Measurements from ENCODE around the gene CRYBA2. TPM values are rescaled to one million over a fixed set of nuclear protein-coding genes. Genes with fewer than 3 reads are reported as not detected.

Gene CRYBA2
- total RNA-seq, 1 experiment from 2014 or later, result 0.59 TPM

- peaks cover 11% of the 10 kb centered on the region for H3K4me1 Mint-ChIP-seq (ENCODE audit: low read depth, unreplicated experiment)
Measured at GRCh38 chr2:219029829-219030165, 36.6 kb upstream of the CRYBA2 start.

GRCh38 chr2:219028996-219029828 is 36.0 kb upstream of the CRYBA2 start:
- no peaks in the 10 kb centered on the region for H3K4me1 ChIP-seq
- H3K27me3 ChIP-seq (replicated peaks; ENCODE audit: control insufficient read depth, insufficient read depth, low read length), result no peaks in the 10 kb centered on the region
- no TSS peak for BruUV-seq (replicated peaks)
- no peaks in the 10 kb centered on the region for H3K36me3 ChIP-seq (ENCODE audit: control insufficient read depth, insufficient read depth, low read length)
- TF ChIP-seq CTCF (IDR thresholded peaks at IDR 0.05; ENCODE audit: insufficient read depth in 1 of 2, low read depth in 1 of 2, low read length in 1 of 2, severe bottlenecking in 1 of 2, unreplicated experiment in 1 of 2), result no peak
- H3K27me3 Mint-ChIP-seq (ENCODE audit: insufficient read depth, unreplicated experiment), result peaks cover 9% of the 10 kb centered on the region
- DNase-seq, result no peak
- H3K9me3 Mint-ChIP-seq (ENCODE audit: unreplicated experiment), result no peaks in the 10 kb centered on the region
- H3K36me3 Mint-ChIP-seq (ENCODE audit: insufficient read depth, unreplicated experiment), result no peaks in the 10 kb centered on the region
- no peak overlapping the region for H3K4me3 Mint-ChIP-seq (ENCODE audit: unreplicated experiment)
- ChIA-PET CTCF (interaction anchor here (0.6 to 2.3 kb wide), 47 partner anchors 8 to 1461 kb away, joined by 3 to 60 read pairs (median 5); partner anchors contain the start of genes ANKZF1, ATG9A, CDK5R2 and IHH), POLR2A (no interaction called here)
- H3K4me1 Mint-ChIP-seq (ENCODE audit: low read depth, unreplicated experiment), result peaks cover 11% of the 10 kb centered on the region
- no peak overlapping the region for H3K27ac Mint-ChIP-seq (ENCODE audit: unreplicated experiment)
- H3K4me3 ChIP-seq (ENCODE audit: low read depth, low read length), result no peak overlapping the region
- intact Hi-C loops (cut with micrococcal nuclease; ENCODE audit: unreplicated experiment), result loop anchor here (1.0 to 5.0 kb wide), 5 partner anchors 29 to 126 kb away; no protein-coding TSS in a partner anchor
- H3K9me3 ChIP-seq, result no peaks in the 10 kb centered on the region

More at GRCh38 chr2:219029829-219030165, 36.6 kb upstream of the CRYBA2 start:
- H3K27ac Mint-ChIP-seq (ENCODE audit: unreplicated experiment), result no peak overlapping the region
- CTCF ChIA-PET, result interaction anchor here (0.5 to 2.3 kb wide), 51 partner anchors 9 to 1460 kb away, joined by 3 to 60 read pairs (median 5); partner anchors contain the start of genes ANKZF1, ATG9A, CDK5R2 and DNPEP
- DNase-seq, result peak; percentile 84 to 91
- no peak overlapping the region for H3K4me3 Mint-ChIP-seq (ENCODE audit: unreplicated experiment)
- H3K36me3 Mint-ChIP-seq (ENCODE audit: insufficient read depth, unreplicated experiment), result no peaks in the 10 kb centered on the region
- H3K4me3 ChIP-seq (ENCODE audit: low read depth, low read length), result no peak overlapping the region
- H3K4me1 ChIP-seq, result no peaks in the 10 kb centered on the region
- no peaks in the 10 kb centered on the region for H3K36me3 ChIP-seq (ENCODE audit: control insufficient read depth, insufficient read depth, low read length)
- no peaks in the 10 kb centered on the region for H3K9me3 Mint-ChIP-seq (ENCODE audit: unreplicated experiment)
- no TSS peak for BruUV-seq (replicated peaks)
- H3K27me3 Mint-ChIP-seq (ENCODE audit: insufficient read depth, unreplicated experiment), result peaks cover 11% of the 10 kb centered on the region
- intact Hi-C loops (cut with micrococcal nuclease; ENCODE audit: unreplicated experiment), result loop anchor here (1.0 to 5.0 kb wide), 5 partner anchors 29 to 126 kb away; no protein-coding TSS in a partner anchor
- no peaks in the 10 kb centered on the region for H3K27me3 ChIP-seq (replicated peaks; ENCODE audit: control insufficient read depth, insufficient read depth, low read length)
- no peaks in the 10 kb centered on the region for H3K9me3 ChIP-seq
- peak; percentile 96 for TF ChIP-seq CTCF (IDR thresholded peaks at IDR 0.05; ENCODE audit: insufficient read depth in 1 of 2, low read depth in 1 of 2, low read length in 1 of 2, severe bottlenecking in 1 of 2, unreplicated experiment in 1 of 2)
- POLR2A ChIA-PET, result no interaction called here

GRCh38 chr2:219028141-219028540 is 34.9 kb upstream of the CRYBA2 start:
- DNase-seq, result no peak
- H3K4me3 ChIP-seq (ENCODE audit: low read depth, low read length), result no peak overlapping the region
- ChIA-PET POLR2A (no interaction called here), CTCF (interaction anchor here (1.0 to 2.6 kb wide), 3 partner anchors 9 to 127 kb away, joined by 3 to 9 read pairs (median 3); no protein-coding TSS in a partner anchor)
- peaks cover 3% of the 10 kb centered on the region; the same call in 1 of the 2 replicates for H3K4me1 ChIP-seq
- H3K36me3 Mint-ChIP-seq (ENCODE audit: insufficient read depth, unreplicated experiment), result no peaks in the 10 kb centered on the region
- H3K27me3 Mint-ChIP-seq (ENCODE audit: insufficient read depth, unreplicated experiment), result peaks cover 4% of the 10 kb centered on the region
- H3K9me3 Mint-ChIP-seq (ENCODE audit: unreplicated experiment), result no peaks in the 10 kb centered on the region
- peaks cover 11% of the 10 kb centered on the region for H3K4me1 Mint-ChIP-seq (ENCODE audit: low read depth, unreplicated experiment)
- H3K4me3 Mint-ChIP-seq (ENCODE audit: unreplicated experiment), result no peak overlapping the region
- no peaks in the 10 kb centered on the region for H3K27me3 ChIP-seq (replicated peaks; ENCODE audit: control insufficient read depth, insufficient read depth, low read length)
- no peak for TF ChIP-seq CTCF (IDR thresholded peaks at IDR 0.05; ENCODE audit: insufficient read depth in 1 of 2, low read depth in 1 of 2, low read length in 1 of 2, severe bottlenecking in 1 of 2, unreplicated experiment in 1 of 2)
- no TSS peak for BruUV-seq (replicated peaks)
- intact Hi-C loops (cut with micrococcal nuclease; ENCODE audit: unreplicated experiment), result loop anchor here (5.0 kb wide), 1 partner anchor 46 kb away; no protein-coding TSS in a partner anchor
- H3K36me3 ChIP-seq (ENCODE audit: control insufficient read depth, insufficient read depth, low read length), result no peaks in the 10 kb centered on the region
- H3K27ac Mint-ChIP-seq (ENCODE audit: unreplicated experiment), result no peak overlapping the region
- no peaks in the 10 kb centered on the region for H3K9me3 ChIP-seq
